ENCODE data around the gene KRT6C. TPM values are rescaled to one million over a fixed set of nuclear protein-coding genes. Genes with fewer than 3 reads are reported as not detected.
"Not testable (repeated sequence)": the region's sequence is repeated elsewhere in the genome, so short reads cannot be mapped to it uniquely, and the experiment has no call there.

Gene KRT6C
- not detected for polyA plus RNA-seq (ENCODE audit: insufficient read length)

DNA sequence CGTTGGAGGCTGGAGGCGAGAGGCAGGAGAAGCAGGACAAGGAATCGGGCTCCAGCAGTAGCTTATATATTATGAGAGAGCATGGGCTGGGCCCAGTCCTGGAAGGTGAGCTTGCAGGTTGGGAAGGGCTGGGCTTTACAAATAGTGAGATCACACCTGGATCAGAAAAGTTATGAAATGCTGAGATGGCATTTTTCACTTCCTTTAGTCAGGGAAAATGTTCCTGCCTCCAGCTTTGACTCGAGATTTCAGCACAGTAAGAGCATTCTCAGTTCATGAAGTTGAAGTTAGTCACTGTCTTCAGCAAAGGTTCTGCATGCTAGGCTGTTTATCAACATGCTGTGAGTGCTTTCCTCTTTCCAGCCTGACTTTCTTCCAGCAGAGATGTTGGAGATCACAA lies at the start of gene KRT6C:
KRT6C (minus strand) TSS at position 38 of the 400 bp plus-strand sequence. CDS start 68 bp downstream, outside the sequence.
- DNase-seq, result no peak

DNA sequence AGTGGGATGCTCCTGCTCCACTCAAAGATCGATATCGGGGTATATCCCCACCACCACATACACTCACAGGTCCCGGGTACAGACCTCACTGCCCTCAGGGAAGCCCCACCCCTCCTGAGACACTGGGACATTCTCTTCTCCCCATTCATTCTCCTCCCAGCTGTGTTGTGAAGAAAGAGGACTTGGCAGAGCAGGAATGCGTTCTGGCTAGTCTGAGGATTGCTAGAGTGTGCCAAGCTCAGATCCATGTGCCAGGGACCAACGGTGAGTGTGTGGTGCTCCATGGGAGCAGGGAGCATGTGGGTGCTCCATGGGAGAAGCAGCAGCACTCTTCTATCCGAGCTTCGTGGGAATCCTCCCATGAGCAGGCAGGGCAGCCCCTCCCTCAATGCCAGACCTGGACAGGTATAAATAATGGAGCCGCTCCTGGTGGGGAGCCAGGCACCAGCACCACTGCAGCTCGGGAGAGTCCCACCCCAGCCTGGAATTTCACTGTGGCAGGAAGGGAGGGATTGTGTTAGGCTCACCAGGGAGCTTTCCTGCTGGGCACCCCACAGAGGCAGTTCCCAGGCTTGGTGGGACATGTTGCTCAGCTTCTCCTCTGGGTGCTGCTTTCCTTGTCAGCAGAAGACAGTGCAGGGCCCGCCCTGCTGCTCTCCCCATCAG lies 48.9 kb upstream of the KRT6C start:
- no peak for DNase-seq

DNA sequence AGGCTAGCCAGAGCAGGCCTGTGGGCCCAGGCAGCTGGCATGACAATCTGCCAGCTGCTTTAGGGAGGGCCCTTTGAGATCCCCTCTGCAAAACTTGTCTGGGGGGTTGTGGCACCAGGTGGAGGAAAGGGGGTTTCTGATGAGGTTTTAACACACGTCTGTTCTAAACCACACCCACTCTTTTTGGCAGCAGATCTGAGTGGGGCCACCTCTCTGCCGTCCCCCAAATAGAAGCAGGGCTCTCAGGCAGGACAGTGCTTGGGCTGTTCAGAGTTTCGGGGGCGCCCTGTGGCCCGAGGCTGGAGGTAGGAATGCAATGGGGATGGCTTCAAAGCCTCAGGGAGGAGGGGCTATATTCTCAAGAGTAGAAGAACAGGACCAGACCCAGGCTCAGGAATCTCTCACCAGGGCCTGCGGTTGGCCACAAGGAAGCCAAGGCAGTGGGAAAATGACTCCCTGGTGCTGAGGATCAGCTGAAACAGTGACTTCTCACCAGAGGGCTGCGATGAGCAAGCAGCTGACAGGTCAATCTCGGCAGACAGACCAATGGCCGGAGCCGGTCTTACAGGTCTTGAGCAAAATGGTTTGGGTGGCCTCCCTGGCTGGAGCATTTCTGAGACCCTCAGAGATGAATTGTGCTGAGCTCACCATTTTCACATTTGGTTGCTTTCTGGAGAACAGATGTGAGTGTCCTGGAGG lies 48.1 kb upstream of the KRT6C start:
- DNase-seq, result no peak

DNA sequence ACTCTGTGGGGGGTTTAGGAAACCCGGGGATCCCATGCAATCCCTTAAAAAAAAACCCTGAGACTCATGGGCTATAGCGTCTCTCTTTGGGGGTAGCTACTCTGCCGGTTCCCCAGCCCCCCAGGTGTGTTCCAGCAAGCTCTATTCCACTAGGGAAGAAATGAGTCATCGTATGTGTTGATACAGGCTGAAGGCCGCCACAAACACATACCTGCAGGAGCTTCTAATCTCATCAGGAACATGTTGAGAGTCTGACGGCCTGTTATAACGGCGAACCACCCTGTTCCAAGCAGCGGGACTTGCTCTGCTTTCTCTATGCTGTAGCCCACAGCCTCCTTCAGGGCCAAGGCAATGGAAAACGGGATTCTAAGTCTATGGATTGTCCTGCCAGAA lies 47.6 kb upstream of the KRT6C start:
- DNase-seq, result no peak

DNA sequence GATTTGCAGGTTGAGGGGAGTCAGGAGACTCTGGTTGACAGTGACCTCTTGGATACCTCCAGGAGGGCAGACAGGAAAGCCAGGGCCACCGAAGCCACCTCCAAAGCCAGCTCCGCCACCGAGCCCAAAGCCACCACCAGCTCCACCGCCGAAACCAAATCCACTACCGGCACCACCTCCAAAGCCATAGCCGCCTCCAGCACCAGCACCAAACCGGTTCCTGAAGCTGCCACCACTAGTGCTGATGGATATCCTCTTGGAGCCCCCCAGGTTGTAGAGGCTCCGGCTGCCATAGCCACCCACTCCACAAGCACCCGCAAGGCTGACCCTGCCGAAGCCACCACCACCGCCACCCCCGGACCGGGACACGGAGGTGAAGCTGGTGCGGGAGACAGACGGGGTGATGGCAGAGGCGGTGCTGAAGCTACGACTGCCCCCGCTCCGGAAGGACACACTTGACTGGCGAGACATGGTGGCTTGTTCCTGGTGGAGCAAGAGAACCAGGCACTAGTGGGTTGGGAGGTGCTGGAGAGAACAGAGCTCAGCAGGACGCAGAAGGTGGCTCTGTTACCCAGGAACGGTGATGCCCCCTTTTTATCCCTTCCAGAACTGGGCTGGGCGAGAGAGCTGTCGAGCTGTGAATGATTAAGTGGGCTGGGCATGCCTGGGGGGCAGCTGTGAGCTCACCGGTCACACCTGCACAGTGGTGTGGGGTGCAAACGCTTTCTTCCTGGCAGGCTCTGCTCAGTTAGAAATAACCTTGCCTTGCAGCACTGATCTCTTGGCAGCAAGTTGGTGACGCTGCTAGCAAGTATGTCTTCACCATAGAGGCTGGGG lies 46.4 kb upstream of the KRT6C start, which contains the start of gene KRT5:
KRT5 (minus strand) TSS at position 569 of the 837 bp plus-strand sequence; CDS start at position 471, 98 bp downstream.
- DNase-seq, result no peak

DNA sequence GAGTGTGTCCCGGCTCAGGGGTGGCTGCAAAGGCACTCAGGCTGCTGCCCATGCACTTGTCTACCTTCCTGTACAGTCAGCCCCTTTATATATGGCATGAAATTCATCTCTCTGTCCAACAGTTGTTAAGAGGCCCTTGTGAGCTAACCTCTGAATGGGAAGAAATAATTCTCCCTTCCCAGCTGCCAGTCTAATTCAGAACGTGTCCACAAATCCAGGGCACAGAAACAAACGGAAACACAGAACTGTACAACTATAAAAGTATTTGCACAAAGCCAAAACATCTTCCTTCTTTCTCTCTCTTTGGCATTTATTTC lies 45.7 kb upstream of the KRT6C start:
- DNase-seq, result no peak

DNA sequence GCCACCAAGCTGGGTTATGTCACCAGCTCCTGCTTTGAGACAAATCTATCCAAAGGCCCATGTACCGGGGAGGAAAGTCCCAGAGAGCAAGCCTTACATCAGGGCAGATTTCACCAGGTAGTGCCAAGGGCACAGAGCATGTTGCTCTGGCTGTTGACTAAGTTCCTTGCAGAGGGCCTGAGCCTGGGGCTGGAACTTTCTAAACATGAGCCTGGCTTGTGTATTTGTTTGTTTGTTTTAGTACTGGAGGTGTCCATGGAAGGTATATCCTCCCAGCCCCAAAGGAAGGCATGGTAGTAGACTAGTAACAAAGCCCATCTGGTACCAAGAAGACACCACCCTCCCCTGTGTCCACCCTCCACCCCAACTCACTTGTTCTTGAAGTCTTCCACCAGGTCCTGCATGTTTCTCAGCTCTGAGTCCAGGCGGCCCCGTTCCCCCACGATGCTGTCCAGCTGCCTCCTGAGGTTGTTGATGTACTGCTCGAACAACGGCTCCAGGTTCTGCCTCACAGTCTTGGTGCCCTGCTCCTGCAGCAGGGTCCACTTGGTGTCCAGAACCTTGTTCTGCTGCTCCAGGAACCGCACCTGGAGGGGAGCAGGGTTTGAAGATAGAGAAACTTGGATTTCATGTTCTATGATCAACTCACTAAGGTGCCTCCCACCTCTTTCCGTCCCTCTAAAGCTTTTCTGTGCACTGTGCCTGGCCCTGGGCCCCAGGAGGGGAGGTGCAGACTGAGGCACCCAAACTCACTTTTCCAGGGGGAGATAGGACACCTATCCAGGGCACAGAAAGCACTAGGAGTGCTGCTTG lies 45.2 kb upstream of the KRT6C start:
- no peak for DNase-seq

DNA sequence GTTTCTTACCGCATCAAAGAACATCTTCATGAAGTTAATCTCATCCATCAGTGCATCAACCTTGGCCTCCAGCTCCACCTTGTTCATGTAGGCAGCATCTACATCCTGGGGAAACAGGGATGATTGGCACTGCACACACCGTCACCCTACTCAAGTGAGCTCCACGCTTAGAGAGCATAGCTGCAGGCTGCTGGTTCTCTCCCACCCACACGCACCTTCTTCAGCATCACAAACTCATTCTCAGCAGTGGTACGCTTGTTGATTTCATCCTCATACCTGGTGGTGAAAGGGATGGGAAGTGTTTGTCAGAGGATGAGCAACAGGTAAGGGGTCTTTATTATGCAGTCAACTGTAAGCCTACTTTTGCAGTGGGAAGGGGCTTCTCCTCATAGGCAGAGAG lies 44.3 kb upstream of the KRT6C start:
- DNase-seq, result no peak

DNA sequence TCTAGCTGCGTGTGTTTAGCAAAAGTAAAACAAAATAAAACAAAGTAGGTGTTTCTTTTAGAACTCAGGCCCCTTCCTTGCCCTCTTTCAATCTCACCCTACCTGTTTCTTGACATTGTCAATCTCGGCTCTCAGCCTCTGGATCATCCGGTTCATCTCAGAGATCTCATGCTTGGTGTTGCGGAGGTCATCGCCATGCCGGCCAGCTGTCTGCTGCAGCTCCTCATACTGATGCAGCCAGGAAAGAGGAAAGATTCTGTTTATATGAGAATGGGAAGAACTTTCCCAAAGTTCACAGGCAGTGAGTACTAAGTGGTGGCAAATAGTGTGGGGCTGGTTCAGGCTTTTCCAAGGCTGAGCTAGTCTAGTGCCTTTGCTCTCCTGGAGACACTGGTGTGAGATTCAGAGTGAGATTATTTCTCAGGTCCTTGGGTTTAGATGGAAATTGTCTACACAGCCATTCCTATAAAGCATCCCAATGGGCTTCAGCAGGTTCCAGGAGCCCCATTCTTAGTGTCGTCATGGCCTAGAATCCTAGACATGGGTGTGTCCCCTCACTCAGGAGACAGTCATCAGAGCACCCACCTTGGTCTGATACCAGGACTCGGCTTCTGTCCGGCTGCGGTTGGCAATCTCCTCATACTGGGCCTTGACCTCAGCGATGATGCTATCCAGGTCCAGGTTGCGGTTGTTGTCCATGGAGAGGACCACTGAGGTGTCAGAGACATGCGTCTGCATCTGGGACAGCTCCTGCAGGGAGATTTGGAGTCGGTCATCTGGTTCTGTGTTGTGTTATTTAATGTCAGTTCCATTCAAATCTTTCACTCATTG lies 43.6 kb upstream of the KRT6C start:
- DNase-seq, result no peak

DNA sequence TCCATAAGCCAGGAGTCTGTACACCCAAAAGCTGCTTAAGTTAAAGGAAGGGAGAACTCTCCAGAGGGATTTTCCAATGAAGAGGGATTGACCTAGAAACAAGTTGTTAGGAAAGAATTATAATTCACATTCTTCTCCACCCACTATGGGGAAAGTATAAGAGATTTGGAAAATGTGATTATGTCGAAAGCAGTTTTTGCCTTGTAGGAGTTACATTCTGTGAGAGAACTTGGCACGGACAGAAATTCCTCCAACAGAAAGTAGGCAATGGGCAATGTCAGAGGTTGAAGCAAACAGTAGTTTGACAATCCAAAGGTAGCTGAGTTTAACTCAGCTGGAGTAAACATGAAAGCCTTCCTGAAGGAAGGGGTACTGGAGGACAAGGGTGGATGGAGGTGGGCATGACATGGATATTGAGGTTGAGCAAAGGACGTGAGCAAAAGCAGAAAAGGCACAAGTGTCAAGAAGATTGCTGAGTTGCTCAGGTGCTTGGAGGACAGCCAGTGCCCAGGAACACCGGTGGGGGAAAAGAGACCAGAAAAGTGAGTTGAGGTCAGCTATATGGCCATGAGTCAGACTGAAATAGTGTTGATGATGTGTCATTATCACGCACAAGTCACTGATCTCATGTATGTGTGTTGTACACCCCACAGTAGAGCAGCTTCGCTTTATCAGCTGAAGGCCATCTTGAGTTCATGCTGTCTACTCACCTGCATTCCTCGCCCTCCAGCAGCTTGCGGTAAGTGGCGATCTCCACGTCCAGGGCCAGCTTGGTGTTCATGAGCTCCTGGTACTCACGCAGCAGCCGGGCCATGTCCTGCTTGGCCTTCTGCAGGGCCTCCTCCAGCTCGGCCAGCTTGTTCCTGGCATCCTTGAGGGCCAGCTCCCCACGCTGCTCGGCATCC lies 42.6 kb upstream of the KRT6C start:
- no peak for DNase-seq

DNA sequence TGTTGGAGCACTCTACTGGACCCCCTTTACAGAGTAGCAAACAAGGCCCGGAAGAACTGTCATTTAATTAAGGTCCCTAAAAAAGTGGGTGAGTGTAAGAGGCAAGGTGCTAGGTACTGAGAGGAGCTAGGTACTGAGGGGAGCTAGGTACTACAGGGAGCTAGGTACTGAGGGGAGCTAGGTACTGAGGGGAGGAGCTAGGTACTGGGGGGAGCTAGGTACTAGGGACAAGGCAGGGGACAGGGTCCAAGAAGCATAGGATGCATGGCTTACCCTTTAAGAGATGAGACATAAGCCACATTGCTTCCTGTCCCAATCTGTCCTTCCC lies 41.7 kb upstream of the KRT6C start:
- no peak for DNase-seq

DNA sequence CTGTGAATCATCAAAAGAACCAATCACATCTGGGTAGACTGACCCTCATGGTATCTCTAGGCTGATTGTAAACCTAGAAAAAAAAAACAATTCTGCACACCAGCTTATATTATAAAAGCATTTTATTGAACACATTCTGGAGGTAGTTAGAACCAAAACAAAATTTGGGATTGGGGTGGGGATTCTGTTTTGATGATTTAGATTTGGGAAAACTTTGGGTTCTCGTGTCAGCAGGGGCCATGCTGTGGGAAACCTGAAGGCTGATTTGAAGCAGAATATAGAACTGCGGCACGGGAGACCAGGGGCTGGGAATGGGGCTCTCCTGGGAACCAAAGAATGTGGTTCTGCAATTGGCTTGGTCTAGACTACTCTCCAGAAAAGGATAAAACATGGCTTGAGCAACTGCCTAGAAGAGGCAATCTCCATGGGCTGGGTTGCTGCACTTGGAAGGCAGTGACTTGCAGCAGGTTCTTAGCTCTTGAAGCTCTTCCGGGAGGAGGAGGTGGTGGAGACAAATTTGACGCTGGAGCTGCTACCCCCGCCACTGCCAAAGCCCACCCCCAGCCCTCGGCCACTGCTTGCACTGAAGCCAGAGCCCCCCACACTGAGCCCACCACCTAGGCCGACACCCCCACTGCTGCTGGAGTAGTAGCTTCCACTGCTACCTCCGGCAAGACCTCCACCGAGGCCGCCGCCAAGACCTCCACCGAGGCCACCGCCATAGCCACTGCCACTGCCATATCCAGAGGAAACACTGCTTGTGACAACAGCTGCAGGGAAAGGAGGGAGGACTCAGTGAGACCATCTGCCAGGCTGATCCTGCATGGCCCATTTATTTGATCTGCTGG lies 41.1 kb upstream of the KRT6C start:
- DNase-seq, result no peak

DNA sequence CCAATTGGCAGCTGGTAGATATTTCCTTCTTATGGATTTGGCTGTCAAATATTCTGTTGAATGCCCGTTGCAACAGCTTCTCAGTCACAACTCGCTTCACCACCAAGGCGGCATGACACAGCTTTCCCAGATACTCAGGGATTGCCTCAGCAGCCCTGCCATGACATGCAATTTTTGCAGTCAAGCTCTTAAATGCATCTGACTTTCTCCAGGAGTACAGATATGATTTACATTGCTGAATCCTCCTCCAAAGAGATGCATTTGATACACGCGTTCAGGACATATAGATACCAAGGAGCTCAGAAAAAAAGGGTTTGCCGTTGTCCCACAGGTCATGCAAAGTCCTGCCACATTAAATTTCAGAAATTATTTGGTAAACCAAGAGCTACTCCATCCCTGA lies 40.1 kb upstream of the KRT6C start:
- DNase-seq, result no peak

DNA sequence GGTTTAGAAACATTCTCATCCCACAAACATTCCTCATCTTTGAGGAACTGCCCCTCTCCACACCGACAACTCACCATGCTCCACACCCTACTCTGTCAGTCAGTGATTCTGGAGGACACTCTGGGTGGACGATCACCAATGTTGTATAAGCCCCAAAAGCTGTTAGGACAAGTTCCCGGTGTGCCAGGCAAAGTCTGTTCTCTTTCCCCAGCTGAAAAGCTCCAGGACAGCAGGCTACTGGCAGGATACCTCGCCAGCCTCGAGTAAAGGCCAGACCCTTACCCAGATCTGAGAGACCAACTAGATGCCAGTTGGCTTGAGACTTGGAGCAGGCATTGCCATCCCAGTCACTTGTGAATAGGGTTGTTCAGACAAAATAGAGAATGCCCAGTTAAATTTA lies 34.6 kb upstream of the KRT6C start:
- no peak for DNase-seq

DNA sequence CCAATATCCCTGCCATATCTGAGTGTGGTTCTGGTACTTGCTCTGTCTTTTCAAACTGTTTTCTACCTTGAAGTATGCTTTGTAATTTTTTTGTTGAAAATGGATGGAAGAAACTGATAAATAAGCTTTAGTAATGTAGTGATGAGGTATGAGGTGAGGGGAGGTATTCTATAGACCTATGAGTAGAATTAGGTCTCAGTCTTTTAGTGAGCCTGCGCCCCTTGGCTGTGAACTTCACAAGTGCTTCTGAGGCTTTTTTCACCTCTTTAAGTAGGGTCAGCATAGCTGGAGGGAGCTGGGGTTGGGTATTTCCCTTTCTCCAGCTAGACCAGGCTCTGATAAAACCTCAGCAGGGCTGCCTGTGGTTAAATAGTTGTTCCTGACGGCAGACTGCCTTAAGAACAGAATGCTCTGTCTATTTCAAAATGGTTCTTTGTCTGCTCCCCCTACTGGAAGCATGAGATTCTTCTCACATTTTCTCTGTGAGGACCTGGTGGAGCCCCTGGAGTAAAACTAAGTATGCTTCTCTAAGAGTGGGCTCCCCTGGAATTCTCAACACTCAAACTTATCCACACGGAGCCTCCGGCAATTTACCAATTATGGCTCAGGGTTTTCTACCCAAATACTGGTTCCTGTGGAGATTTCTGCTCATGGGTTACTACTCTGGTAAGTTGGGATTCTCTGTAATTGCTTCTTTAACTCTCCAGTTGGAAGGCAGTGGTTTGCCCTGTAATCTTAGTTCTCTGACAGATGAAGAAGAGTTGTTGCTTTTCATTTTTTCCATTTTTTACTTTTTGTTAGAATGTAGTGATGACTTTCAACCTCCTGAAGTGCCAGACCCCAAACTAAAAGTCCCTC lies 33.5 kb upstream of the KRT6C start:
- no peak for DNase-seq

DNA sequence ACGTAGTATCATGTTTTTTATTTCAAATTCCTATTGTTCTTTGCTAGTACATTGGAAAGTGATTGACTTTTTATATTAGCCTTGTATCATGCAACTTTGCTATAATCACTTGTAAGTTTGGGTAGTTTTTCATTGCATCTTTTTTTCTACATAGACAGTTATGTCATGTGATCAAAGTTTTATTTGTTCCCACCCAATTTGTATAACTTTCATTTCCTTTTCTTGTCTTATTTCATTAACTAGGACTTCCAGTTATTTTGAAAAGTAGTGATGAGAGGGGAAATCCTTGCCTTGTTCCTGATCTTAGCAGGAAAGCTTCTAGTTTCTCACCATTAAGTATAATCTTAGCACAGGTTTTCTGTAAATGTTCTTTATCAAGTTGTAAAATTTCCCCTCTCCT lies 29.3 kb upstream of the KRT6C start:
- no peak for DNase-seq

DNA sequence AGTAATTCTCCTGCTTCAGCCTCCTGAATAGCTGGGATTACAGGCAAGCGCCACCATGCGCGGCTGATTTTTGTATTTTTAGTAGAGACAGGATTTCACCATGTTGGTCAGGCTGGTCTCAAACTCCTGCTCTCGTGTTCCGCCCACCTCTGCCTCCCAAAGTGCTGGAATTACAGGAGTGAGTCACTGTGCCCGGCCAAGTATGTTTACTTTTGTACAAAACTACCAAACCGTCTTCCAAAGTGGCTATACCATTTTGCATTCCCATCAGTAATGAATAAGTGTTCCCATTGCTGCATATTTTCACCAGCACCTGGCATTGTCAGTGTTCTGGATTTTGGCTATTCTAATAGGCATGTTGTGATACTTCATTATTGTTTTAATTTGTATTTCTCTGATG lies 27.9 kb upstream of the KRT6C start:
- no peak for DNase-seq

DNA sequence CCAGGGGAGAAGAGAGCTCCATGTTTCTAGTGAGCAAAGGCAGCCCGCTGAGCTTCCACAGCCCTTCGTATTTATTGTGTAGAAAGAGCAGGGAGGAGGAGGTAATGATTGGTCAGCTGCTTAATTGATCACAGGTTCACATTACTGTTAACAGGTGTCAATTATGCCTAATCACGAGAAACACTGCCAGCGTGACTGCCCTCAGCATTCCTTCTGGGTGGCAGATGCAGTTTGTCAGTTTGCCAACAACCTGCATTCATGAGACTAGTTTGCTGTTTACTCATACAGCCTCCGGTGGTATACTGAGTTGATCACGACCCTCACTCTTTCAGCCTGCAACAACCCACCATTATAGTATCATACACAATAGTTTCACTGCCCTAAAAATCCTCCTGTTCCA lies 27.0 kb upstream of the KRT6C start:
- DNase-seq, result not testable (repeated sequence)
